Frontal cortex (tissue), 4 donors: ENCODE measurements around the gene DGKH. TPM values are rescaled to one million over a fixed set of nuclear protein-coding genes. Genes with fewer than 3 reads are reported as not detected.

Experiments
- DNase-seq, 2 donors: peaks; one replicate each; pipeline ENCODE4 v3.0.0; 2012; ENCODE audit warnings: low spot score in 2 of 2
- FAIRE-seq: peaks from 2 replicates; lab custom pipeline; 2012; peaks lifted over from hg19 to GRCh38; lab: Jason Lieb, UNC
- total RNA-seq: library from RNA; depleted of rRNA; stranded (reverse); fragments of >200 nt; gene quantifications from one replicate; pipeline ENCODE4 v1.2.3, GENCODE V29; 2014
- donor health status: control.
- donor health status: control.
- donor health status: control.

Gene DGKH, protein sequence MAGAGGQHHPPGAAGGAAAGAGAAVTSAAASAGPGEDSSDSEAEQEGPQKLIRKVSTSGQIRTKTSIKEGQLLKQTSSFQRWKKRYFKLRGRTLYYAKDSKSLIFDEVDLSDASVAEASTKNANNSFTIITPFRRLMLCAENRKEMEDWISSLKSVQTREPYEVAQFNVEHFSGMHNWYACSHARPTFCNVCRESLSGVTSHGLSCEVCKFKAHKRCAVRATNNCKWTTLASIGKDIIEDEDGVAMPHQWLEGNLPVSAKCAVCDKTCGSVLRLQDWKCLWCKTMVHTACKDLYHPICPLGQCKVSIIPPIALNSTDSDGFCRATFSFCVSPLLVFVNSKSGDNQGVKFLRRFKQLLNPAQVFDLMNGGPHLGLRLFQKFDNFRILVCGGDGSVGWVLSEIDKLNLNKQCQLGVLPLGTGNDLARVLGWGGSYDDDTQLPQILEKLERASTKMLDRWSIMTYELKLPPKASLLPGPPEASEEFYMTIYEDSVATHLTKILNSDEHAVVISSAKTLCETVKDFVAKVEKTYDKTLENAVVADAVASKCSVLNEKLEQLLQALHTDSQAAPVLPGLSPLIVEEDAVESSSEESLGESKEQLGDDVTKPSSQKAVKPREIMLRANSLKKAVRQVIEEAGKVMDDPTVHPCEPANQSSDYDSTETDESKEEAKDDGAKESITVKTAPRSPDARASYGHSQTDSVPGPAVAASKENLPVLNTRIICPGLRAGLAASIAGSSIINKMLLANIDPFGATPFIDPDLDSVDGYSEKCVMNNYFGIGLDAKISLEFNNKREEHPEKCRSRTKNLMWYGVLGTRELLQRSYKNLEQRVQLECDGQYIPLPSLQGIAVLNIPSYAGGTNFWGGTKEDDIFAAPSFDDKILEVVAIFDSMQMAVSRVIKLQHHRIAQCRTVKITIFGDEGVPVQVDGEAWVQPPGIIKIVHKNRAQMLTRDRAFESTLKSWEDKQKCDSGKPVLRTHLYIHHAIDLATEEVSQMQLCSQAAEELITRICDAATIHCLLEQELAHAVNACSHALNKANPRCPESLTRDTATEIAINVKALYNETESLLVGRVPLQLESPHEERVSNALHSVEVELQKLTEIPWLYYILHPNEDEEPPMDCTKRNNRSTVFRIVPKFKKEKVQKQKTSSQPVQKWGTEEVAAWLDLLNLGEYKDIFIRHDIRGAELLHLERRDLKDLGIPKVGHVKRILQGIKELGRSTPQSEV
- 15.5 TPM for total RNA-seq

DNA sequence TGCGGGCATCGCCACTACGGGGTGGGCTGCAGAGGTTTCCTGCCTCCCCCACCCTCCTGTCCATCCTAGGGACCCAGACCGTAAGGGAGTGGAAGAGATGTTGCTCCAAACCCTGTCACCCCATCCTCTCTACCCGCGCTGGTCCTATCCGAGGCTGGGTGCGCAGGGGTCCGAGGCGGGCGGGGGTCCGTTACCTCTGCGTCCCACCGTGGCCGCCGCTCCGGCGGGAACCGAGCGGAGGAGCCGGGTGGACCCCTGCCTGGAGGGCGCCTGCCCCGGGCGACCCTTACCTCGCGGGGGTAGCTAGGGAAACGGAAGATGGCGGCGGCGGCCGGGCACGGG, at the start of gene DGKH:
TSS of gene DGKH (plus strand) at position 307 of the 342 bp plus-strand sequence. CDS start 126 bp downstream, outside the sequence.
- DNase-seq, result peak in 1 of 2 donors; percentile 7
- no peak for FAIRE-seq

DNA sequence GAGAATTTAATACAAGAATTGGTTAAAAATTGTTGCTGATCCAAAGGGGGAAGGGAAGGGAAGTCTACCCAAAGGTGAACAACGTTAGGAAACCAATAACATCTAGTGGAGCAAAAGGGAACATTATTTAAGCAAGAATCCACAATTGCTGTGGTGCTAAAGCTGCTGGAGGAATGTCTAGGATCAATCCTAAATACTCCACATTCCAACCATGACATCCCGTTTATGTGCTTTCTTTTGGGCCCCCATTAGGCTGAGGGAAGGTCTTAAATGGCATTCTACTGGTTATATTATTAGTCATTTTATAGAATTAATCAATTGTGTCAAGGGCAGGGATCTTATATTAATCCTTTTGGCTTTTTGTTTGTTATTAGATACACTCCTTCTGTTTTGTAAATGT, 47.6 kb upstream of the DGKH start:
- FAIRE-seq, result no peak
- DNase-seq, result no peak

DNA sequence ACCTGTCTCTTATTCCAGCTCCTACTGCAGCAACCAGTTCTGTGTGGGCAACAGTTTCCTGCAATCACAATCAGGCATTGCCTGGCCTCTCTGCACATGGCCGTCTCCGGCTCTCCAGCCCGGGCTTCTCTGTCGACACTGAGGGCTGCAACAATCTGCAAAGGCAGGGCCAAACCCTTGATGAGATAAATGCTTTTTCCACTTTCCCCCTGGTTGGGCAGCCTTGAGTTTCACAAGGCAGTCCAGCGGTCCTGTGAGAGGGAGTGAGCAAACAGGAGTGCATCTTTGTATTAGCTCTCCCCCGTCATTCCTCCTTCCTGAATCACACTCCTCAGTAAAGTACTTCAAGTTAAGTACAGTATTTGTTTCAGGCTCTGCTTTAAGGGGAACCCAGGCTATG, 46.9 kb upstream of the DGKH start:
- no peak for DNase-seq
- no peak for FAIRE-seq

DNA sequence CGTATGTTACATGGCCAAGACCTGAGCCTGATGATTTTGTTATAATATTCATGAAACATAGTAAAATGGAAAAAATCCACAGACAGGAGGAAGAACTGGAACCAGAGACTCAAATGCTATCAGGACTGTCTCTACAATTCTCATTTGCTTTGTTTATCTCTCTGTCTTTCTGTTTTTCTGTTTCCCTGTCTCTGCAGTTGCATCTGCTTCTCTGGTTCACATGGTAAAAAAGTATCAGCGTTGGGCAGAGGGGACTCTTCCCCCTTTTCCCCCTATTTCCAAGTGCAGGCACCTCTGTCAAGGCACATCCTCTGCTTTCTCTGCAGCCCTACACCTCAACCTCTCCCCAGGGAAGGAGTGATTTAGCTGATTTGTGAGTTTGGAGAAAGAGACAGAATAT, 46.4 kb upstream of the DGKH start:
- FAIRE-seq, result no peak
- no peak for DNase-seq

DNA sequence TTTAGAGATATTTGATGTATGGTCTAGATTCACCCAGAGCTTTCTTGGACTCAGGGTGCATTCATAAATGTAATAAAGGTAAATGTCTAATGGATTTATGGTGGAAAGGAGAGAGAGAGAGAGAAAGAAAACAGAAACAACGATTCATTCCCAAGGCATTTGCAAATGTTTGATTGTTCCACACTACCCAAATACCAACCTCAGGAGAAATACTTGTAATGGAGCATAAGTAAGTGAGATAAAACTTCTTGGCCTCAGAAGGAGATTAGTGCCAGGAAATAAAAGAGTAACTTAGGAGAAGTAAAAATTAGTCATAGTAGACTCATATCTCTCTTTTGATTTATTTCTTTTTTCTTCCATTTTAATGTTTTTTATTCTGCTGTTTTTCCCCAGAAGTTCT, 40.6 kb upstream of the DGKH start:
- no peak for FAIRE-seq
- no peak for DNase-seq

DNA sequence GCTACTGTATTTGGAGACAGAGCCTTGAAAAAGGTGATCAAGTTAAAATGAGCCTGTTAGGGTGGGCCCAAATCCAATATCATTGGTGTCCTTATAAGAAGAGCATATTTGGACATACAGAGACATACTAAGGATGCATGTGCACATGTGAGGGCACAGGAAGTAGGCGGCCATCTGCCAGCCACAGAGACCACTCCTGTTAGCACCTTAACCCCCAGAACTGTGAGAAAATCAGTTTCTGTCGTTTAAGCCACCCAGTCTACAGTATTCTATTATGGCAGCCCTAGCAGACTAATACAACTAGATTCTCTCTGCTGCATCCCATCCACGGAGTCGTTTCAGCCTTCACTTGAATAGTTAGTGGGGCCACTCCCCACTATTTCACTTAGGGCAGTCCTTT, 39.4 kb upstream of the DGKH start:
- FAIRE-seq (no peak), DNase-seq (no peak)

DNA sequence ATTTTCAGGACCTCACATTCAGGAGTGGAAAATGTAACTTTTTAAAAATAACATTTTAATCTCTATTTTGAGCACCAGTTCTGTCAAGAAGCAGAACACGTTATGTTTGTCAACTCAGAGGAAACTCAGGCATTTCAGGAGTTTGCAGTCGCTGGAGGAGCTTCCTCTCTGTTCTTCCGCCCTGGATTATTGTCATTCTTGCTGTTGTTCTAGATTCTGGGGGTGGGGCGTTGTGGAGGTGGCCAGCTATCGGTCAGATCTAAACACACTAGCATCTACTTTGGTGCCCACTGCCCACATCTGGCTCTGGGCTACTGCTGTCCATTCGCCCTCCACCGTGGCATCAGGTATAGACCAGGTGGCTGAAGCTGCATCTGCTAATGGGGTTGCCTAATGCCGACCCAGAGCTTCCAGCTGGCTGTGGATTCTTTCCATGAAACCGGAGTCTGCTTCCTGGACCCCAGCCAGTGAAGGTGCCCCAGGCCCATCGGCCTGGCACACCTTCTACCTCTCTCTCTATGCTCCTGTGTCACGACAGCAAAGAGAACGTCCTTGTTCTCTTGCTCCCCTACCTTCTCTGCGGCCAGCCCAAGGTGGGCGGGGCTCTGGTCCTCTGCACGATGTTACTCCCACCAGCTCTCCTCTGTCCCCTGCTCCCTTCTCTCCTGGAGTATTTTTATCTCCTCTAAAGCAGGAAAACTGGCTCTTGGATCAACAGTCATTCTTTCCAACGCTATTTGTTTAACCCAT, 36.7 kb upstream of the DGKH start:
- DNase-seq (no peak), FAIRE-seq (no peak)

DNA sequence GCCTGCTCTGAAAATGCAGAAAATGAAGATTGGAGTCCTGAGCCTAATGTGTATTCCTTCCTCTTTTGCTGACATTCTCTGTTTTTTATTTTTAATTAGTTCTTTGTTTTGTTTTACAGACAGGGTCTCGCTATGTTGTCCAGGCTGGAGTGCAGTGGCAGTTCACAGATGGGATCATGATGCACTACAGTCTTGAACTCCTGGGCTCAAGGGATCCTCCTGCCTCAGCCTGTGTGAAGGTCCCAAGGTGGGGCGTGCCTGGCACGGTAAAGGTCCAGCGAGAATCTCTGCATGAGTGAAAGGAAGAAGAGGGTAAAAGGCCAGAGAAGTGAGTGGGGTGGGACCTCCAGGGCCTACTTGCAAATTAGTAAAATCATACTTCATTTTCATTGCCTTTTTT, 34.3 kb upstream of the DGKH start:
- FAIRE-seq (no peak), DNase-seq (no peak)

DNA sequence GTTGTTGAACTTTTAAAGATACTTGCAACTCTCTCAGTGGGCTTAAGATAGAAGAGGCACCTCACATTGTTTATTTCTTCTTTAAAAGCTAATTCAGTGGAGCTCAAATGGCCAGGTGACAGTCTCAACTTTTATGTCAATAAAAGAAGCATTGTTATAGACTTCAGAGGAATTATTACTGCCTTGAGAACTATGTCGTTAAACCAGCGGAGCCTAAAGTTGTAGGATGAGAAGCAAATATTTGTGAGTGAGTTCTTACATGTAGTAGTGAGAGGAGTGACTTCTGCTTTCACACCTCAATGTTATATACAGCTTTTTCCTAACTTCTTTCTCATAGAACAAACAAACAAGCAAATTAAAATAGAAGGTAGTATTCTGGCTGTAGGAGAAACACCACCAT, 31.2 kb upstream of the DGKH start:
- DNase-seq (no peak), FAIRE-seq (no peak)

DNA sequence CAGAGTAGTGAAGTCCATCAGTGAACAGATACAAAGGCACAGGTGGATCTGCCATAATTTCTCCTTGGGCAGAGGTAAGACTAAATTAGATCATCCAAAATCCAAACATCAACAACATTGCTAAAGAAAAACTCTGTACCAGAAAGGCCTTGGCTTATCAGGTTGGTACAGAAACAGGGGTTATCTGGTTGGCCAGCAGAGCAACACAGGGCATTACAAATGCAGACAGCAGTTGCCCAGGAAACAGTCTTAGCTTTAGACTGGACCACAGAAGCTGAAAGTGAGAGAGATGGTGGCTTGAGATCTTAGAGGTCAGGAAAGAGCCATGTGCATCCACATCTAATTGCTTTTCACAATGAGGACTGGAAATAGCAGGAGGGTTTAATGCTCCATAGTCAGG, 26.6 kb upstream of the DGKH start:
- no peak for FAIRE-seq
- no peak for DNase-seq

DNA sequence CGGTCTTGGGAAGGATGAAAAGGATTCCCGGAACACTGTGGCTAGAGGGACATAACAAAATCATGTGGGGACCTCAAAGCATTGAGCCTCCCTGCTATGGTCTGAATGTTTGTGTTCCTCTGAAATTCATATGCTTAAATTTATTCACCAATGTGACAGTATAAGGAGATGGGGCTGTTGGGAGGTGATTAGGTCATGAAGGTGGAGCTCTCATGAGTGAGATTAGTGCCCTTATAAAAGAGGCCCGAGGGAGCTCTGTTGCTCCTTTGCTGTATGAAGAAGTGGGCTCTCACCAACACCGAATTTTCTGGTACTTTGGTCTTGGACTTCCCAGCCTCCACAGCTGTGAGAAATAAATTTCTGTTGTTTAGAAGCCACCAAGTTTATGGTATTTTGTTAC, 26.1 kb upstream of the DGKH start:
- FAIRE-seq (no peak), DNase-seq (no peak)

DNA sequence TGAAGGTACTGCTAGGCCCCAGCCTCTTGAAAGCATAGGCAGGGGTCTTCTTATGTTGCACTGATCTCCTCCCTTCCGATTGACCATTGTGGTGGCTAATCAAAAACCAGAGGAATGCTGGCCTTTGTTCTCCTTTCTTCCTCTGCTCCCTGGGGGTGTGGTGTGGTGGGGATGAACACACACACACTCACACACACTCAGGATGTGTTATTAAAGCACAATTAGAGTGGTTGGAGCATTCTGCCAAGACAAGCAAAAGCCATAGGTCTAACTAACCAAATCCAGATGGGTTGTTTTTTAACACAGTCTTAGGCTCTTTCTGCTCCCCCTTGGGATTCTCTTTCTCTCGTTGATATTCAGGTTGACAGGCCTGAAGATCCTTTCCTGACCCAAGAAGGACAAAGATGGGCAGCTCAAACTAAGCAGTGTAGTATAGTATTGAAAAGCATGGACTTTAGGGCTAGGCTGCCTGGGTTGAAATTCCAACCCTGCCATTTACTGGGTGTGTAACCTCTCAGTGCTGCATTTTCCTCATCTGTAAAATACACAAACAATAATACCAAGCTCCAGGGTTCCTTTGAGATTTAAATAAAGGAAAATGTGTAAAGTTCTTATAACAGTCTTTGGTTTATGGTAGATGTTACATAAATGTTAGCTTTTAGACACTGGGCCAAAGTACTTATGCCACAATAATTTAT, 25.5 kb upstream of the DGKH start:
- no peak for FAIRE-seq

DNA sequence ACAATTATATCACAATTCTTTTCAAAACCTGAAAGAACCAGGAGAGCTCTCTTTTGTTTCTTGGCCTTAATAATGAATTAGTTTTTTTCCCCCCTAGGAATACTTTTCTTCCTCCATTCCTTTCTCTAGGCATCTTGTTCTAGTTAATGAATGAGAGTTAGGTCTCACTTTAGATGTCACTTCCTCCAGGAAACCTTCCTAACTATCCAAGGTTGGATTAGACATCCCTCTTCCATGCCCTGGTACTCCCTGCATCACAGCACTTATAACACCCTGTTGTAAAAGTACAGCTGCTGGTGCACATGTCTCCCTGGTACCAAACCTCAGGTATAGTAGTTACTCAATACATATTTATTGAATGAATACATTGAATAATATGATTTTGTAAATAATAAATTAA, 21.2 kb upstream of the DGKH start:
- FAIRE-seq (no peak), DNase-seq (no peak)

More for the DNA sequence above, 25.5 kb upstream of the DGKH start:
- DNase-seq, result no peak

DNA sequence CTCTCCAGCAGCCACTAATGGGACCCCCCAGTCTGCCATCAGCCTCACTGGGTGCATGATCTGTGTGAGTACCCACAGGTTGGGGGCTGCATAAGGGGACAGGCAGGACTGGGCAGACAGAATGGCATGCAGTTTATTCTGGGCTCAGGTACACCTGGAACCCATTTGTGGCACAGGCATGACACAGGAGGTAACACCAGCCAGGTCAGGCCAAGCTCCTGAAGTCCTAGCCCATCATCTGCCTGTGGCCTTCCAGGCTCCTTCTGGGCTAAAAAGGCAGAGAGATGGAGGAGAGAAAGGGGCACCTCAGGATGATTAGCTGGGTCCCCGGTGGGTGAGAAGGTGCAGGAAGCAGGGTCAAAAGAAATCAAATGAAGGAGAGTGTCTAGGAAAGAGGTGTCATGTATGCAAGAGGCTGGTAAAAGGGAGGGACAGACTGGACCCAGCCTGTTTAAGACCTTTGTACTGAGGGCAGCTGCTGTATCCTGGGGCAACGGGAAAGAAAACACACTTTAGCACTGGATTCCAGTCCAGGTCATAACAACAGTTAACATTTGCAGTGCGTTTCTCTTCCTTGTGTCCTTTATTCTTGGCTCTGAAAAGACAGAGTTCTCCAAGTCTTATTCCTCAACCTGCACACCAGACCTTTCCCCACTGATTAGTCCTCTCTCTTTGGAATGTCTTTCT, 20.2 kb upstream of the DGKH start:
- FAIRE-seq, result no peak
- DNase-seq, result no peak

DNA sequence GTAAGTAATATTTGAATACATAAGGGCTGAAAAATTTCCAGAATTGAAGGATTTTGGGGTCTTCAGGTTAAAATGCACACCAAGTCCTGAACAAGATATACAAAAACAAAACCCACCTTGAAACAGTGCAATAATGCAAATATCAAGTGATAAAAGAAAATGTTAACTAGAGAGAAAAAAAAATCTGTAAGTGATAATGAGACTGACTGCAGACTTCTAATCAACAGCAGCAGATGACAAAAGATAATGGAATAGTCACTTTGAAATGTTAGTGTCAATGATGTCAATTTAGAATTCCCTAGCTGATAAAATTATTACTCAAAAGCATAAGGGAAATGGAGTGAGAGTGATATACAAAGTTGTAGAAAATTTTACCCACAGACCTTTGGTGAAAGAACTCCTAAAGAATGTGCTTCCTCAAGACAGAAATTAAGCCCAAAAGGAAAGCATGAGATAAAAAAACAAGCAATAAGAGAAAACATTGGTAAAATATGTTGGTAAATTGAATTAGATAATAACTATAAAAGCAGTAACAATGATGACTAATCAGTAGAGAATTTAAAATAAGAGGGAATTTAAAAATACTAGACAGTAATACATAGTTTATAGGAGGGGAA, 12.4 kb upstream of the DGKH start:
- FAIRE-seq (no peak), DNase-seq (no peak)

DNA sequence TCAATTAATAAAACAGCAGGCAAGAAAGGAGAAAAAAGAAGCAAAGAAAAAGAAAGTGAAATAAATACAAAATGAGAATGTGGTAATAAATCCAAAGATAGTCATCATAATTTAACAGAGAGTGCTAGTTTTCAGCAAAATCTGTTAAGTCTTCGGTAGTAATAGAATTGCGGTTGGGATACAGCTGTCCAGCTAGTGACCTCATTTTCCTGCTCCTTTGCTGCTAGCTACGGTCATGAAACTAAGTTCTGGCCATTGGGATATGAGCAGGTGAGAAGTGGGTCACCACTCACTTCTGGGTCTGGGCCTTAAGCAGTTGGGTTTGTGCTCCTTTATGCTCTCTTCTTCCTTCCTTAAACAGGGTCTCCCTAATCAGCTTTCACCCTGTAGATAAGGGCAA, 11.7 kb upstream of the DGKH start:
- no peak for DNase-seq
- FAIRE-seq, result no peak

DNA sequence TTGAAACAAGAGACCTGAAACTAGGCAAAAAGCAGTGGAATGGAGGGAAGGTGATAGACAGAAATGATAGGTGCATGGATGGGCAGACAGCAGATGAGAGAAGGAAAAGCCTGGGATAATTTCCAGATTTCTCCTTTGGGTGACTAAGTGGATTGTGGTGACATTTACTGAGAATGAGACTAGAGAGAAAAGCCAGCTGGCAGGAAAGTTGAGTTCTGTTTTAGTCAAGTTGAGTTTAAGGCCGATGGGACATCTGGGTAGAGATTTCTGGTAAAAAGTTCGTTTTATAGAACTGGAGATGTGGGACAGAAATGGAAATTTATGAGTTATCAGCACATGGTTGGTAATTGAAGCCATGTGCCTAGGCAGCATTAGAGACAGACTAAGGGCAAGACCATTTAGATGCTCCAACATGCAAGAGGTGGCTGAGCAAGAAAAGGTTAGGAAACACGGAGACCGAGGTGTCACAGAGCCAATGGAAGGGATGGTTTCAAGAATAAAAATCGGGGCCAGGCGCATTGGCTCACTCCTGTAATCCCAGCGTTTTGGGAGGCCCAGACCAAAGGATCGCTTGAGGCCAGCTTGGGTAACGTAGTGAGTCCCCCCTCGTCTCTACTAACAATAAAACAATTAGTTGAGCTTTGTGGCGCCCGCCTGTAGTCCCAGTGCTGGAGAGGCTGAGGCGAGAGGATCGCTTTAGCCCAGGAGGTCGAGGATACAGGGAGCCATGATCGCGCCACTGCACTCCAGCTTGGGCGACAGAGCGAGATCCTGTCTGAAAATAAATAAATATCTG, 9.6 kb upstream of the DGKH start:
- FAIRE-seq, result no peak
- DNase-seq, result no peak
